NCI-H82 (cell line): ENCODE results near the gene ELL3.
"Not testable (repeated sequence)": the region's sequence is repeated elsewhere in the genome, so short reads cannot be mapped to it uniquely, and the experiment has no call there.

Experiments
- DNase-seq: peaks from one replicate; lab custom pipeline; 2025; lab: John Stamatoyannopoulos, UW

ELL3 gene

DNA sequence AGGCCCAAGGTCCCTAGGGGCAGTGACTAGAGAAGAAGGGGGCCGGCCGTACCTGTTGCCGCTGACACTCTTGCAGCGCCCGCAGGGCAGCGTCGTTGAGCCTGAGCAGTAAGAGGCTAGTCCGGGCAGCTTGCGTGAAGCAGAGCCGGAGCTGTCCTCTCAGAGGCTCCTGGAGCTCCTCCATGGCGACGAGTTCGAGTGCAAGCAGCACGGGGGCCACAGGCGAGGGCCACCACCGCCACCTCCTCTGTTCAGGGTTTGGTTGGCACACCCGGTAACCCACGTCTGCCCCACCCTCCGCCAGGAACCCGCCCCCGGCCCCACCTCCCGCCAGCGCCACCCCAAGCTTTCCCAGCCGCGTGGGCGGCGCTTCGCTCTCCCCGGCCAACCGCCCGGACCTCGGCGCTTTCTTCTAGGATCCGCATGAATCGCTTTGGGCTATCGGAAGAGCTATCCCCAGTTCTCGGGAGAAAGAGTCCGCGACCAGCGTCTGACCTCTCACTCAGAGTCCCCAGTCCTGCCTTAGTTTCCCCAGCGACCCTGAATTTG, at the start of gene ELL3:
Gene ELL3 (minus strand): TSS at position 249 of the 549 bp plus-strand sequence. CDS start 65 bp downstream, at position 184.
- DNase-seq: peak; percentile 87

GRCh38 chr15:43826029-43826507, 49.3 kb upstream of the ELL3 start:
- DNase-seq: no peak

GRCh38 chr15:43825305-43825704, 48.5 kb upstream of the ELL3 start:
- DNase-seq: not testable (repeated sequence)

- DNase-seq: peak; percentile 99
These were observed 47.8 kb upstream of the ELL3 start, which contains the start of gene MFAP1 for GRCh38 chr15:43824302-43825246. MFAP1 (minus strand) TSS chr15:43824690; CDS start chr15:43824569, 121 bp downstream.

DNA sequence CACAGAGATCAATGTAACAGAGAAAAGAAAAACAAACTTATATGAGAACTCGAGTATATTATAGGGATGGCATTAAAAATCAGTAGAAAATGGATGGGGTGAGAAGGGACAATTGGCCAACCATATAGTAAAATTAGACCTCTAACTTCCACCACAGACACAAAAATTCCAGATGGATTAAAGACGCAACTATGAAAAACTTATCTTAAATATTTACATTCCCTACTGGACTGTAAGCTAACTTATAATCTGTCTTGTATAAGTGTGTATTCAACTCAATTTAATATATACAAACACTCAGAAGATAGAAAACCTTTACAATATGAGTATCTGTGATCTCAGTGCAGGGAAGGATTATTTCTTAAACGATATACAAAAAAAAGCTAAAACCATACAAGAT, 44.7 kb upstream of the ELL3 start:
- DNase-seq: no peak

DNA sequence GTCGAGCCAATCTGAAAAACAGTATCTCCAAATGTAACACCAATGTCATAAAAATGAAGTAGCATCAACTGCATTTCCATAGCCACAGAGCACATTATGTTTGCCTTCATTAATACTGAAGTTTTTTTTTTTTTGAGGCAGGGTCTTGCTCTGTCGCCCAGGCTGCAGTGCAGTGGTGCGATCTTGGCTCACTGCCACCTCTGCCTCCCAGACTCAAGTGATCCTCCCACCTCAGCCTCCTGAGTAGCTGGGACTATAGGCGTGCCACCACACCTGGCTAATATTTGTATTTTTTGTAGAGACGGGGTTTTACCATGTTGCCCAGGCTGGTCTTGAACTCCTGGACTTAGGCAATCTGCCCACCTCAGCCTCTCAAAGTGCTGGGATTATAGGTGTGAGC, 38.3 kb upstream of the ELL3 start:
- DNase-seq: not testable (repeated sequence)

DNA sequence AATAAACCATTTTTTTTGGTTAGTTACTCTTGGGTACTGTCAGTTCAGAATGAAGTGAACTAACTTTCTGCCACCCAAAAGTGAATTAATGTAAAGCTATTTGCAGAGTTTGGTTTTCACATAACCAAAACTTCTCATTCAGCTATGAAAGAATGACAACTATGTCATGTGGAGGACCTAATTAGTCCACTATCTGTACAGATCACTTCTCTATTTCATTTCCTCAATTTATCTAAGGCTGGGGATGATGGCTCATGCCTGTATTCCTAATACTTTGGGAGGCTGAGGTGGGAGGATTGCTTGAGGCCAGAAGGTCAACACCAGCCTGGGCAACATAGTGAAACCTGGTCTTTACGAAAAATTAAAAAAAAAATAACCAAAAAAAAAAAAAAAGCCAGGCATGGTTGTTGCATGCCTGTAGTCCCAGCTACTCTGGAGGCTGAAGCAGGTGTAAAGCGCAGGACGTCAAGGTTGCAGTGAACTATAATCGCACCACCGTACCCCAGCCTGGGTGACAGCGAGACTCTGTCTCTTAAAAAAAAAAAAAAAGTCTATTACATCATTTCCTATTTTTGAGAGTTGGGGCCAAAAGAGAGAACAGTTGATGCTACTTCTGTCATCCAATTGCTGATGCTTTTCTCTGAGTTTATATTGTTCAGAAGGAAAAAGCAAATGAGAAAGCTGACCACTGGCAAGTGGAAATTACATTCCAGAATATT, 32.4 kb upstream of the ELL3 start:
- DNase-seq: no peak

GRCh38 chr15:43808435-43808950, 31.7 kb upstream of the ELL3 start:
- no peak for DNase-seq

- DNase-seq: not testable (repeated sequence)
These were observed 25.9 kb upstream of the ELL3 start for GRCh38 chr15:43802676-43803075.

GRCh38 chr15:43800286-43801141, 23.7 kb upstream of the ELL3 start, which contains the start of gene HYPK:
HYPK (plus strand) TSS chr15:43800599; CDS start chr15:43800623, 24 bp downstream.
- DNase-seq: peak; percentile 97

DNA sequence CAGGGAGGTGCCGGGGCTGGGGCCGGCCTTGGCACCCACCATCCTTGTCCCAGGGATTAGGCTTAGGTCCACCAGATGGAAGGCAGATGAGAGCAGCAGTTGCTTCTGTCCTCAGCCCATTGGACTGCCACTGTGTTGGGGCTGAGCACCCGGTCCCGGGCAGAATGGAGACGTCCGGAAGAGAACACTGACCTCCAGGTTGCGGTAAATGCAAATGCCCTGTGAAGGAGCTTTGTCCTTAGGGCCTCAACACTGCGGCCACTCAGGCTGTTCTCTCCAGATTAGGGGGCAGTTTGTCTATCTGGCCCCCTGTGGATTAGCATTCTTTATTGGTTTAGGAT, 23.1 kb upstream of the ELL3 start, which contains the start of gene SERINC4:
Gene SERINC4 (minus strand): TSS at position 276 of the 341 bp plus-strand sequence. CDS start 234 bp downstream, at position 42.
- DNase-seq: peak; percentile 97

DNA sequence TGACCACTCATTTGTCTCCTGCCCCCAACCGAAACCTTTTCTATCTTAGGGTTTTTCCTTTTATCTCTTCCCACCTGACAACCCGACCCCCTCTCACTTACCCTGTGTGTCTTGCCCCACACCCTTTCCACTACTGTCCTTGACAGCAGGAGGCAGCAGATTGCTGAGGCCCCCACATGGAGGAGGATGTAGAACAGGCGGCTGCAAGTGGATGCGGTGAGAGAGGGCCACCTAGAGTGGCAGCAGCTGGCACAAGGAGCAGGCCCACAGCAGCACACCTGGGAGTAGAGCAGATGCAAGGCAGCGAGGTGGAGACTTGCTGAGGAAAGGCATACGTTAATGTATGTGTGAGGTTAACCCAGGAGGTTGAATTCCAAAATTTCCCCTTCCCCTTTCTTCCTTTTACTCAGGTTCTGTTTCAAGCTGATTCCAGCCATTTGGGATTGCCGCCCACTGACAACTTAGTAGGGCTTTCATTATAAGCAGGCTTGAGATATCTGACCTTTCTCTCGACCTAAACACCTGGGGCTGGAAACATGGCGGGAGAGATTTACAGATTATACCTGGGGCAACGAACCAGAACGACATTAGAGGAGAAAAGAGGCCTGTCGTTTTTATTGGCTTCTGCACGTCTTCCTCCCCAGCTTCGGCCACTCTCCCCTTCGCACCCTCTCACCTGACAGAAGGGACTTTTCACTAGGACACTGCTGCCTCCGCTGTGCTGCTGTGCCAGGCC, 22.6 kb upstream of the ELL3 start:
- peak; percentile 88 for DNase-seq

- no peak for DNase-seq
These were observed 19.8 kb upstream of the ELL3 start for GRCh38 chr15:43796566-43796965.

GRCh38 chr15:43795997-43796396, 19.2 kb upstream of the ELL3 start:
- DNase-seq: peak; percentile 52

DNA sequence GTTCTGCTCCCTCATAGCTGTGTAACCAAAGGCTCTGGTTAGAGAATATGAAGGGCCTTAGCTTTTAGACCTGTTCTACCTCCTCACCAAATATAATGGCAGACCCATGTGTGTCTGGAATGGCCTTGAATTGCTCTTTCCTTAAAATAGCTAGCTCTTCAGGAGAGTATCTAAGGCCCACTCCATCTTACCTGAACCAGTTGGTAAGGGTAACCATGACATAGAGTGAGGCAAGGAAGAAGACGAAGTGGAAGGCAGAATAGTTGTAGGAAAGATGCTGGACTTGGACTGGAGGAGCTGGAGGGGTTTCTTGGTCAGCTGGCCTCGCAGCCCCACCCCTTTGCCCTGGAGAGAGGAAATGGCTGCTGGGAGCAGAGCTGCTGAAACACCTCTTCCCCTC, 18.4 kb upstream of the ELL3 start:
- DNase-seq: no peak

- peak; percentile 32 for DNase-seq
These were observed 17.7 kb upstream of the ELL3 start for GRCh38 chr15:43794269-43795037.

DNA sequence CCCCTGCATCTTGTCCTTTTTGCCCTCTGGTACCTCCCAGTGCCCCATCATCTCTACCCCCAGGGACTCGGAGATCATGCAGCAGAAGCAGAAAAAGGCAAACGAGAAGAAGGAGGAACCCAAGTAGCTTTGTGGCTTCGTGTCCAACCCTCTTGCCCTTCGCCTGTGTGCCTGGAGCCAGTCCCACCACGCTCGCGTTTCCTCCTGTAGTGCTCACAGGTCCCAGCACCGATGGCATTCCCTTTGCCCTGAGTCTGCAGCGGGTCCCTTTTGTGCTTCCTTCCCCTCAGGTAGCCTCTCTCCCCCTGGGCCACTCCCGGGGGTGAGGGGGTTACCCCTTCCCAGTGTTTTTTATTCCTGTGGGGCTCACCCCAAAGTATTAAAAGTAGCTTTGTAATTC, 16.9 kb upstream of the ELL3 start:
- DNase-seq: no peak

DNA sequence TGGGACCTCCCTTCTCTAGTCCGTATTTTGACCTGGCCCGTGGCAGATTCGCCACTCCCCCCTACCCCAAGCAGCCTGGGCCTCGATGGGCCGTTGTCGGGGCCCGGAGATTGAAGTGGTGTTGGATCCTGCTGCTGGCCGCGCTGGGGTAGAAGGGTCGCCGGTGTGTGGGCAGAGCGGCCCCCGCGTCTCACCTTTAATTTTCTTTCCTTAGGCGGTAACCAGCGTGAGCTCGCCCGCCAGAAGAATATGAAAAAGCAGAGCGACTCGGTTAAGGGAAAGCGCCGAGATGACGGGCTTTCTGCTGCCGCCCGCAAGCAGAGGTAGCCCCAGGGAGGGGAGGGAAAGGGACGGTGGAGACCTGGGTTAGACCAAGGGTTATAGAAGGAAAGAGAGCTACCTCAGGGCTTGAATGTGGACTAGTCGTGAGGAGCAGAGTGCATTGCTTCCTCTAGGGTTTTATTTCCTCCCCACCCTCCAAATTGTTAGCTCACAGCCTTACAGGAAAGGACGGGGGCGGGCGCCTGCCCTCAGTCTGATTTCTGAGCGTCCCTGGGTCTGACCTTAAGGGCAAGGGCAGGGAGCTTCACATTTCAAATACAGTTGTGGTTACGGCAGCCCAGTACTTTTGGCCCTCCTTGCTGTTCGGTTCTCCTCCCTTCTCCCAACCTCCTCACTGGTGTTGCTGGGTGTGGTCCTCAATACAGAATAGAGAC, 16.2 kb upstream of the ELL3 start:
- DNase-seq: no peak
